GOT3 (cell line): ENCODE results near the gene FKBP11.
"Not testable (repeated sequence)": the region's sequence is repeated elsewhere in the genome, so short reads cannot be mapped to it uniquely, and the experiment has no call there.

Experiments used
- DNase-seq: peaks from one replicate; lab custom pipeline; 2025; ENCODE audit warnings: mixed read lengths; lab: John Stamatoyannopoulos, UW

Gene FKBP11

GRCh38 chr12:48954841-48955501 is 29.7 kb upstream of the FKBP11 start:
- DNase-seq, result no peak

GRCh38 chr12:48954061-48954460 is 28.8 kb upstream of the FKBP11 start:
- no peak for DNase-seq

GRCh38 chr12:48952691-48953090 is 27.4 kb upstream of the FKBP11 start:
- no peak for DNase-seq

- no peak for DNase-seq
These were observed 22.4 kb upstream of the FKBP11 start for GRCh38 chr12:48947727-48948126.

GRCh38 chr12:48946943-48947342 is 21.7 kb upstream of the FKBP11 start:
- no peak for DNase-seq

GRCh38 chr12:48946205-48946604 is 20.9 kb upstream of the FKBP11 start:
- no peak for DNase-seq

GRCh38 chr12:48943221-48943620 is 17.9 kb upstream of the FKBP11 start:
- DNase-seq, result no peak

GRCh38 chr12:48940181-48940580 is 14.9 kb upstream of the FKBP11 start:
- no peak for DNase-seq

- DNase-seq, result no peak
These were observed 13.5 kb upstream of the FKBP11 start for GRCh38 chr12:48938805-48939204.

- DNase-seq, result no peak
These were observed 11.9 kb upstream of the FKBP11 start for GRCh38 chr12:48937170-48937569.

- DNase-seq, result no peak
These were observed 11.2 kb upstream of the FKBP11 start for GRCh38 chr12:48936379-48936979.

GRCh38 chr12:48934312-48934706 is 9.0 kb upstream of the FKBP11 start:
- DNase-seq, result no peak

GRCh38 chr12:48933664-48934311 is 8.5 kb upstream of the FKBP11 start:
- no peak for DNase-seq

GRCh38 chr12:48932878-48933277 is 7.6 kb upstream of the FKBP11 start:
- no peak for DNase-seq

- DNase-seq, result no peak
These were observed 5.2 kb upstream of the FKBP11 start for GRCh38 chr12:48930475-48930874.

- DNase-seq, result no peak
These were observed 4.3 kb upstream of the FKBP11 start for GRCh38 chr12:48929551-48929950.

- DNase-seq, result no peak
These were observed 2.0 kb upstream of the FKBP11 start for GRCh38 chr12:48927261-48927660.

GRCh38 chr12:48924617-48925303 is 532 bp downstream of the FKBP11 start:
- no peak for DNase-seq

- DNase-seq, result no peak
These were observed 2.2 kb downstream of the FKBP11 start for GRCh38 chr12:48923117-48923516.

GRCh38 chr12:48917857-48918537 is 7.3 kb downstream of the FKBP11 start:
- DNase-seq, result no peak

- DNase-seq, result no peak
These were observed 15.1 kb downstream of the FKBP11 start for GRCh38 chr12:48910196-48910595.

GRCh38 chr12:48909698-48910097 is 15.6 kb downstream of the FKBP11 start:
- not testable (repeated sequence) for DNase-seq
